ENCODE results near the gene CMIP. TPM values are rescaled to one million over a fixed set of nuclear protein-coding genes. Genes with fewer than 3 reads are reported as not detected.

The CMIP gene
- polyA plus RNA-seq, 1 of the 3 experiments (the other 2 are of a cell fraction): 5.4 TPM

- no peak overlapping the region; the same call in 1 of the 2 replicates for H3K4me2 ChIP-seq
- no peaks in the 10 kb centered on the region for H3K27me3 ChIP-seq (ENCODE audit: insufficient read depth)
- H3K27ac ChIP-seq (ENCODE audit: low read depth in 2 of 2, low read length in 1 of 2): peak overlapping the region in 1 of 2 experiments; percentile 46; a peak in 1 of 4 replicates
- no peak overlapping the region for H3K4me3 ChIP-seq (ENCODE audit: low read depth in 2 of 2, low read length in 1 of 2)
- POLR2A ChIA-PET: no interaction called here
- 64% methylated on average over 19 of the region's 27 CpGs for WGBS (ENCODE audit: low lambda C conversion rate)
- CTCF ChIA-PET: interaction anchor here (0.6 to 1.0 kb wide), 2 partner anchors 80 to 233 kb away, joined by 3 read pairs; no protein-coding TSS in a partner anchor
- H3K9me3 ChIP-seq: no peaks in the 10 kb centered on the region
- no peak overlapping the region for H3K9ac ChIP-seq
- H4K20me1 ChIP-seq (ENCODE audit: insufficient read depth): no peaks in the 10 kb centered on the region
- TF ChIP-seq TCF12 (IDR thresholded peaks at IDR 0.05): 0 out of 2 replicates have a peak, but pooled peaks have one; percentile 39
- TF ChIP-seq JUND (IDR thresholded peaks at IDR 0.05): peak; percentile 24; the same call in 1 of the 2 replicates
- peak; percentile 64; the same call in 1 of the 2 replicates for TF ChIP-seq FOSL2 (IDR thresholded peaks at IDR 0.05; ENCODE audit: borderline replicate concordance, low read depth)
- TF ChIP-seq EZH2phosphoT487 (IDR thresholded peaks at IDR 0.05; ENCODE audit: borderline replicate concordance, low read depth): no peak
- no peak overlapping the region for H2AFZ ChIP-seq (ENCODE audit: low read depth)
- H3K79me2 ChIP-seq (ENCODE audit: insufficient read depth): no peaks in the 10 kb centered on the region
- DNase-seq: no peak
- H3K4me1 ChIP-seq (ENCODE audit: control insufficient read depth in 1 of 2, insufficient read depth in 2 of 2, low read depth in 1 of 2, low read length in 1 of 2): peaks cover 0 to 7% of the 10 kb centered on the region in 2 experiments; a peak in 1 of 4 replicates
- peaks cover 0 to 12% of the 10 kb centered on the region in 2 experiments for H3K36me3 ChIP-seq (replicated peaks in 1 of 2; ENCODE audit: control insufficient read depth in 1 of 2, insufficient read depth in 2 of 2, low read length in 1 of 2)
- no peaks in the 10 kb centered on the region for H3K9me2 ChIP-seq
- H3F3A ChIP-seq (replicated peaks; ENCODE audit: insufficient read depth): peaks cover 5% of the 10 kb centered on the region
Measured at GRCh38 chr16:81703177-81704155, 258.9 kb downstream of the CMIP start.

DNA sequence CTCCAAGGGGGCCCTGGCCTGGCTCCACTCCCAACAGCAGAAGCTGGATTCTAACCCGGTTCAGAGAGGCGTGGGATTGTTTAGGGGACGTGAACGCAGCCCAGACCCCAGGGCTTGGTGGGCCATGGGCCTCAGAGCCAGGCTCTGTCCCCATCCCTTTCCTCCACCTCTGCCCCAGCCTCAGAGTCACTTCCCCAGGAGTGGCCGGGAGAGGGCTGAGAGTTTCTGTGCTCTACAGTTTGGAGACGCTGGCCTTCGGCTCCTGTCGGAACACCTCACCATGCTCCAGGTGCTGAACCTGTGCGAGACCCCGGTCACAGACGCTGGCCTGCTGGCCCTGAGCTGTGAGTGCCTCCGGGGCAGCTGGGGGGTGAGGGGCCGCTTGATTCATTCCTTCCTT is 260.7 kb downstream of the CMIP start:
- WGBS (ENCODE audit: low lambda C conversion rate): 91% methylated on average over 10 of the region's 13 CpGs
- Histone ChIP-seq H3K4me1 (ENCODE audit: control insufficient read depth in 1 of 2, insufficient read depth in 2 of 2, low read depth in 1 of 2, low read length in 1 of 2) (peaks cover 0 to 7% of the 10 kb centered on the region in 2 experiments; a peak in 1 of 4 replicates), H3F3A (replicated peaks; ENCODE audit: insufficient read depth) (peaks cover 5% of the 10 kb centered on the region), H3K9me3 (no peaks in the 10 kb centered on the region), H3K9me2 (no peaks in the 10 kb centered on the region), H3K27me3 (ENCODE audit: insufficient read depth) (no peaks in the 10 kb centered on the region), H3K36me3 (replicated peaks in 1 of 2; ENCODE audit: control insufficient read depth in 1 of 2, insufficient read depth in 2 of 2, low read length in 1 of 2) (peaks cover 0 to 18% of the 10 kb centered on the region in 2 experiments), H3K9ac (no peak overlapping the region), H3K79me2 (ENCODE audit: insufficient read depth) (no peaks in the 10 kb centered on the region), H3K27ac (ENCODE audit: low read depth in 2 of 2, low read length in 1 of 2) (no peak overlapping the region), H4K20me1 (ENCODE audit: insufficient read depth) (no peaks in the 10 kb centered on the region), H3K4me3 (ENCODE audit: low read depth in 2 of 2, low read length in 1 of 2) (no peak overlapping the region), H3K4me2 (no peak overlapping the region), H2AFZ (ENCODE audit: low read depth) (no peak overlapping the region)
- POLR2A ChIA-PET: interaction anchor here (0.7 kb wide), 1 partner anchor 42 kb away, joined by 3 read pairs; no protein-coding TSS in a partner anchor
- no peak for DNase-seq
- CTCF ChIA-PET: interaction anchor here (1.0 kb wide), 2 partner anchors 9 to 301 kb away, joined by 3 read pairs; no protein-coding TSS in a partner anchor
- TF ChIP-seq CHD2 (IDR thresholded peaks at IDR 0.05; ENCODE audit: low read length, partially characterized antibody) (no peak), RAD21 (IDR thresholded peaks at IDR 0.05; ENCODE audit: low read length) (no peak), JUND (IDR thresholded peaks at IDR 0.05) (no peak), MXI1 (IDR thresholded peaks at IDR 0.05; ENCODE audit: low read depth, low read length) (no peak), TAF1 (IDR thresholded peaks at IDR 0.05; ENCODE audit: borderline replicate concordance, low read depth, low read length) (no peak), RCOR1 (IDR thresholded peaks at IDR 0.05; ENCODE audit: low read length) (no peak), RFX5 (IDR thresholded peaks at IDR 0.05; ENCODE audit: low read length) (no peak), ELF1 (IDR thresholded peaks at IDR 0.05) (no peak), GABPA (IDR thresholded peaks at IDR 0.05; ENCODE audit: low read depth) (no peak), TCF12 (IDR thresholded peaks at IDR 0.05) (no peak), GATA2 (CRISPR knock-in tag; IDR thresholded peaks at IDR 0.05) (no peak), EZH2phosphoT487 (IDR thresholded peaks at IDR 0.05; ENCODE audit: borderline replicate concordance, low read depth) (no peak), YY1 (IDR thresholded peaks at IDR 0.05; ENCODE audit: low read depth) (no peak), SMC3 (IDR thresholded peaks at IDR 0.05; ENCODE audit: low read depth, low read length) (no peak), FOXJ3 (CRISPR knock-in tag; IDR thresholded peaks at IDR 0.05) (no peak)
- TF ChIP-seq, protein P1, sequence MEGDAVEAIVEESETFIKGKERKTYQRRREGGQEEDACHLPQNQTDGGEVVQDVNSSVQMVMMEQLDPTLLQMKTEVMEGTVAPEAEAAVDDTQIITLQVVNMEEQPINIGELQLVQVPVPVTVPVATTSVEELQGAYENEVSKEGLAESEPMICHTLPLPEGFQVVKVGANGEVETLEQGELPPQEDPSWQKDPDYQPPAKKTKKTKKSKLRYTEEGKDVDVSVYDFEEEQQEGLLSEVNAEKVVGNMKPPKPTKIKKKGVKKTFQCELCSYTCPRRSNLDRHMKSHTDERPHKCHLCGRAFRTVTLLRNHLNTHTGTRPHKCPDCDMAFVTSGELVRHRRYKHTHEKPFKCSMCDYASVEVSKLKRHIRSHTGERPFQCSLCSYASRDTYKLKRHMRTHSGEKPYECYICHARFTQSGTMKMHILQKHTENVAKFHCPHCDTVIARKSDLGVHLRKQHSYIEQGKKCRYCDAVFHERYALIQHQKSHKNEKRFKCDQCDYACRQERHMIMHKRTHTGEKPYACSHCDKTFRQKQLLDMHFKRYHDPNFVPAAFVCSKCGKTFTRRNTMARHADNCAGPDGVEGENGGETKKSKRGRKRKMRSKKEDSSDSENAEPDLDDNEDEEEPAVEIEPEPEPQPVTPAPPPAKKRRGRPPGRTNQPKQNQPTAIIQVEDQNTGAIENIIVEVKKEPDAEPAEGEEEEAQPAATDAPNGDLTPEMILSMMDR (IDR thresholded peaks at IDR 0.05): no peak

Measured in SK-N-SH (cell line).